Activated CD8-positive, alpha-beta memory T cell treated with anti-CD3 and anti-CD28 coated beads, Interleukin-2, amount 10 ng/mL, durations not matched to agents 7 days and 5 days (primary cell): ENCODE measurements around the gene RFNG. TPM values are rescaled to one million over a fixed set of nuclear protein-coding genes. Genes with fewer than 3 reads are reported as not detected.

ENCODE experiments used
- ATAC-seq: fragments of 150-1000 bp; cut with Tn5 transposase; one replicate; pipeline ENCODE4 v1.10.0; 2021; ENCODE audit warnings: moderate library complexity
- CTCF ChIA-PET: fragments of 350-600 bp; sonication (Branson Sonifier 250); formaldehyde crosslinking; loops from one replicate; lab custom pipeline; 2021; ENCODE audit warnings: antibody characterized with exemption; lab: Charles Lee
- DNase-seq: peaks from one replicate; pipeline ENCODE4 v3.0.0-alpha.2; 2020
- H3K27ac Mint-ChIP-seq: one replicate; pipeline ENCODE4 v1.8.0; 2021; ENCODE audit warnings: mild to moderate bottlenecking, mixed read lengths
- H3K27me3 Mint-ChIP-seq: one replicate; pipeline ENCODE4 v1.8.0; 2021; ENCODE audit warnings: mixed read lengths
- H3K36me3 Mint-ChIP-seq: one replicate; pipeline ENCODE4 v1.8.0; 2021; ENCODE audit warnings: mild to moderate bottlenecking, mixed read lengths
- H3K4me1 Mint-ChIP-seq: one replicate; pipeline ENCODE4 v1.8.0; 2021; ENCODE audit warnings: mixed read lengths
- H3K4me3 Mint-ChIP-seq: one replicate; pipeline ENCODE4 v1.8.0; 2021; ENCODE audit warnings: mild to moderate bottlenecking, moderate library complexity, mixed read lengths
- H3K9me3 Mint-ChIP-seq: one replicate; pipeline ENCODE4 v1.8.0; 2022; ENCODE audit warnings: low read depth, mixed read lengths
- total RNA-seq, 2 experiments: library from RNA; stranded (reverse); gene quantifications; one replicate each; pipeline ENCODE4 v1.2.3, GENCODE V29; 2021

Gene RFNG, protein sequence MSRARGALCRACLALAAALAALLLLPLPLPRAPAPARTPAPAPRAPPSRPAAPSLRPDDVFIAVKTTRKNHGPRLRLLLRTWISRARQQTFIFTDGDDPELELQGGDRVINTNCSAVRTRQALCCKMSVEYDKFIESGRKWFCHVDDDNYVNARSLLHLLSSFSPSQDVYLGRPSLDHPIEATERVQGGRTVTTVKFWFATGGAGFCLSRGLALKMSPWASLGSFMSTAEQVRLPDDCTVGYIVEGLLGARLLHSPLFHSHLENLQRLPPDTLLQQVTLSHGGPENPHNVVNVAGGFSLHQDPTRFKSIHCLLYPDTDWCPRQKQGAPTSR
- total RNA-seq: 10 to 100 TPM; 20.9 to 23.0 TPM

DNA sequence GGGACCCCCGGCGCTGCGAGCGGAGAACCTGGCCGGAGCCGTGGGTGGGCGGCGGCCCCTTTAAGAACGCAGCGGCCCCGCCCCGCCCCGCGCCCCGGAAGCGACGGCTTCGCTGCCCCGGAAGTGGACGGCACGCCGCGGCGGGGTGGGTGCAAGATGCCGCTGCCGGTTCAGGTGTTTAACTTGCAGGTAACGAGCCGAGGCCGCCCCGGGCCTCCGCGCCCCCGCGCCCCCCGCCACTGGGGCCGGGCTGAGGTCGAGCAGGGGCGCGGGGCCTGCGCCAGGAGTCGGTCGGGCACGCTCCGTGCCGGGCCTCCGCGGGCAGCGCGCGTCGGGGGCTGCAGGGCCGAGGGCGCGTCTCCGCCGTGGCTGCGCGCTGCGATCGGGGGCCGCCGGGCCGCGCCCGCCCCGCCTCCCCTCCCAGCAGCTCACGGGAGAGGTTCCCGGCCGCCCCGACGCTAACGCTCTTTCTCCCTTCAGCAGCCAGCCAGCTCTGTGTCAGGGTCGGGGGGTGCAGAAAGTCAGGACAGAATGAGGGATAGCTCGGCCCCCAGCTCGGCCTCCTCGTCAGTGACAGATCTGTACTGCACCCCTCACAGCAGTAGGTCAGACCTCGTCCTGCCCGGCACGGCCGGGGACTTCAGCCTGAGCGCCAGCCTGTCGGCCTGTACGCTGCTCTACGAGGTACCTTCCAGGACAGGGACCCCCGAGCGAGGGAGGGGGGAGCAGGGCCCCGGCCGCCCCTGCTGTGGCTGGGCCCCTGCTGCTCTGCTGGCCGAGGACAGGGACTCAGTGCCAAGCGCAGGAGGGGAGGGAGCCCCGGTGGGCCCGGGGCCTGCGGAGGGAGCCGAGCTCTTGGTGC lies at the start of gene RFNG, which contains the start of gene GPS1:
RFNG (minus strand) TSS at position 36 of the 862 bp plus-strand sequence. CDS start 45 bp downstream, outside the sequence.
GPS1 (plus strand) TSS at position 123 of the 862 bp plus-strand sequence; CDS start at position 157, 34 bp downstream.
- CTCF ChIA-PET: interaction anchor here (1.0 to 2.8 kb wide), 6 partner anchors 14 to 93 kb away, joined by 3 to 11 read pairs (median 4); partner anchors contain the start of genes CENPX, DCXR, LRRC45 and RAC3
- no peaks in the 10 kb centered on the region for H3K27me3 Mint-ChIP-seq
- H3K36me3 Mint-ChIP-seq: peaks cover 3% of the 10 kb centered on the region
- H3K4me3 Mint-ChIP-seq: peak within 1 kb of the TSS; percentile 83
- ATAC-seq (peak; percentile 96), DNase-seq (peak; percentile 87)
- H3K27ac Mint-ChIP-seq: peak within 1 kb of the TSS; percentile 78
- no peaks in the 10 kb centered on the region for H3K9me3 Mint-ChIP-seq
- peaks cover 28% of the 10 kb centered on the region for H3K4me1 Mint-ChIP-seq

DNA sequence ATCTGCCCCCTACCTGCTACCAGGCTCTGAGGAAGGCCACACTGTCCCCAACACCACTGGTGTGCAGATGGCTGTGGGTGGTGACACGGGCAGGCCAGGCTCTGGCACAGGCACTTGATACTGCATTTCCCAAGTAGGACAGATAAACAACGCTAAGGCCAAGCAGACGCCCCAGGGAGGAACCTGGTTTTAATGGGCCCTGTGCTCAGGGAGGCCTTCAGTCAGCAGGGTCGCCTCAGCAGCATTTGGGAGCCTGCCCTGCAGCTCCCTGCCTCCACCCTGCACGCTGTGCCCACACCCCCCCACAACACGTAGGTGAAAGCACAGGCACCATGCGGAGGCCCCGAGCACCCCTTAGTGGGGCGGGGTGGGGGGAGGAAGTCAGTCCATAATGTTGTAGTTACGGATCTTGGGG lies 49.7 kb upstream of the RFNG start:
- Mint-ChIP-seq H3K27ac (no peak overlapping the region), H3K36me3 (no peaks in the 10 kb centered on the region), H3K4me3 (no peak overlapping the region), H3K27me3 (no peaks in the 10 kb centered on the region), H3K4me1 (peaks cover 20% of the 10 kb centered on the region), H3K9me3 (no peaks in the 10 kb centered on the region)
- CTCF ChIA-PET: no interaction called here
- ATAC-seq (no peak), DNase-seq (no peak)

DNA sequence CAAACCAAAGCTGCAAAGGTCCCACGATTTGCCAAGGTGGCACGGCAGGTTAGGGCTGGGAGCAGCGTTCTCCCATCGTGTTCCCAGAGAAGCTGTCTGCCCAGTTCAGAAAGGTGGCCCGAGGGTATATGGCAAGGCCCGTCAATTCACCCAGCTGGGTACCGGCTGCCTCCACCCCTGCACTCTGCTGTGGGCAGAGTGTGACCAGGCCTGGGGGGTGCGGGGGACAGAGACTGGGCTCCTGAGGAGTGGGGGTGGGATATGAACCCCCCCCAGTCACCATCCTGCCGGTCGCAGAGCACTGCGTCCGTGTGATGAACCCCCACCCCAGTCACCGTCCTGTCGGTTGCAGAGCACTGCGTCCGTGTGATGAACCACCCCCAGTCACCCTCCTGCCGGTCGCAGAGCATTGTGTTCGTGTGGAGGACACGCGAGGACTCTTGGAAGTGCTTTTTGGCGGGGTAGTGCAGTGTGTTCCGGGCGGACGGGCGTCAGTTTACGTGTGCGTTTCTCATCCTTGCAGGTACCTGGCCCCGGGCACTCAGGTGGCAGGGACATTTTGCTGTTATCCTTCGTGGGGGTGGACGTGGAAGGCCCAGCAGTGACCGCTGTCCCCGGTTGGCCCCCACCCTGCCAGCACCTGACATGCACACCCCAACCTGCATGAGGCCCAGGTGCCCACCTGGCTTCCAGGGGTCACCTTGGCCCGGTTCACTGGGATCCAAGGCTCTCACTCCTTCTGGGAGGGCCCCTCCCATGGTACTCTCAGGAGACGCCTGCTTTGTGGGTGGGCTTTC lies 49.1 kb upstream of the RFNG start:
- H3K4me3 Mint-ChIP-seq: peak overlapping the region; percentile 76
- no peaks in the 10 kb centered on the region for H3K27me3 Mint-ChIP-seq
- H3K27ac Mint-ChIP-seq: peak overlapping the region; percentile 87
- no peaks in the 10 kb centered on the region for H3K9me3 Mint-ChIP-seq
- H3K36me3 Mint-ChIP-seq: peaks cover 1% of the 10 kb centered on the region
- DNase-seq (no peak), ATAC-seq (no peak)
- peaks cover 20% of the 10 kb centered on the region for H3K4me1 Mint-ChIP-seq
- CTCF ChIA-PET: interaction anchor here (1.0 to 1.4 kb wide), 2 partner anchors 70 to 71 kb away, joined by 3 read pairs; no protein-coding TSS in a partner anchor

DNA sequence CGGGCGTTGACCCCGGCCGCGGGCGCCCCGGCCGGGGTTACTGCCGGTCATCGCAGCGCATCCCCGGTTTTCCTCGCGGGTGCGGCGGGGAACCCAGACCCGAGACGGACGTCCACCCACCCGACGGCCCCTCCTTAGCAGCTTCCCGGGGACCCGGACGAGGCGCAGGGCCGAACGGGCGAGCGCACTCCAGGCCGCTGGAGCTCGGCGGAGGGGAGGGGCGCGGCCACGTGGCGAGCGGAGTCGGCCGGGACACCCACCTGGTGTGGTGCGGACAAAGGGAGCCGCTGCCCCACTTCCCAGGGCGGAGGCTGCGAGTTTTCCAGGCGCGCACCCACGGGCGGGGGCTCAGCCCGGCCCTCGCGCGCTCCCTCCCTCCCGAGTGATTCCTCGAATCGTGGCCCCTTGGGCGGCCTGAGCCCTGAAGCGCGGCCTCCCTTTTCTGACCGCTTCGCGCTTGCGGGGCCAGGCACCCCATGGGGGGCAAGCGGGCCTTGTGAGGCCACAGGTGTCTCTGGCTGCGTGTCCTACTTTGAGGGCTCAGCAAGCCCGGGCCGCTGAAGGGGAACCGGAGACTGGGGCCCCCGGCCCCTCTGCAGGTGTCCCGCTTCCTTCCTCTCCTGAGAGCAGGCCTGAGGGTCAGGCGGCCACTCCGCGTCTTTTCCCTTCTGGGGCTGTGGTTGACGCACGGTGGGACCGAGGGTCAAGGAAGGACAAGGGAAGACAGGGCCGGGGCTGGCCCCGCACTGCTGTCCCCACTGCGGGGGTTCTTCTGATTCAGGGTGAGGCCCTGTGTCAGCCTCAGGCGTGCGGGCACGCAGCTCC lies 47.5 kb upstream of the RFNG start:
- H3K27ac Mint-ChIP-seq: peak overlapping the region; percentile 87
- ATAC-seq (no peak), DNase-seq (no peak)
- H3K4me1 Mint-ChIP-seq: peaks cover 13% of the 10 kb centered on the region
- peaks cover 1% of the 10 kb centered on the region for H3K36me3 Mint-ChIP-seq
- peak overlapping the region; percentile 76 for H3K4me3 Mint-ChIP-seq
- CTCF ChIA-PET: interaction anchor here (1.0 to 1.8 kb wide), 6 partner anchors 8 to 79 kb away, joined by 3 to 12 read pairs (median 8); partner anchors contain the start of gene DCXR
- H3K27me3 Mint-ChIP-seq: no peaks in the 10 kb centered on the region
- H3K9me3 Mint-ChIP-seq: no peaks in the 10 kb centered on the region

DNA sequence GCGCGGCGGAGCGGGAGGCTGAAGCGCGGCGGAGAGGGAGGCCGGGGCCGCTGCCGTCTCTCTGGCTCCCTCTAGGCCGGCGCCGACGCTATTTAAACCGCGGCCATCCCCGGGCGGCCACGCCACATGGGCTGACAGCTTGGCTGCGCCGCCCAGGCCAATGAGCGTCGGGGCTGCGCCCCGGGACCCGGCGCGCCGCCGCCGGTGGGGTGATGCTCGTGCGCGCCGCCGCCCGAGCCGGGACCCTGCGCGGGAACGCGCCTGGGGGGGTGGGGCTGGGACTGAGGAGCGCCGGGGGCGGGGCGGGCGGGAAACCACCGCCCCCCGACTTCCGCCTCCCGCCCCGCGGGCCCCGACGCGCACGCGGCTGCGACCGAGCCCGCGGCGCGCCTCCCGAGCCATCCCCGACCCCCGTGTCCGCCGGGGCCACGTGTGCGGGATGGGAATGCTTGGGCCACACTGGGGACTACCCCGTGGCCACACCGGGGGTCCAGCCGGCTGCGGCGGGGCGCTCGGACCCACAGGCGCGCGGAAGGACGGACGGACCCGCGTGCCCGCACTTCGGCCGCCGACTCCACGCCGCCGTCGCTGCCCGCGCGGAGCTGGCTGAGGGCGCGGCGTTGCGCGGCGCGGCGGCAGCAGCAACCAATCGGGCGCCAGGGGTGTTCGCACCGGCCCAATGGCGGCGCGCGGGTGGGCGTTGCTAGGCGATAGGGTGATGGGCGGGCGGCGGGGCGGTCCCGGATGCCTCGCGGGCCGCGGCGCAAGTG lies 46.7 kb upstream of the RFNG start, which contains the start of gene FASN:
FASN (minus strand) TSS at position 68 of the 770 bp plus-strand sequence. CDS start 1,791 bp downstream, outside the sequence.
- CTCF ChIA-PET: interaction anchor here (1.0 to 1.8 kb wide), 6 partner anchors 8 to 79 kb away, joined by 3 to 12 read pairs (median 8); partner anchors contain the start of gene DCXR
- H3K4me3 Mint-ChIP-seq: peak within 1 kb of the TSS; percentile 76
- no peaks in the 10 kb centered on the region for H3K9me3 Mint-ChIP-seq
- peaks cover 13% of the 10 kb centered on the region for H3K4me1 Mint-ChIP-seq
- H3K27me3 Mint-ChIP-seq: no peaks in the 10 kb centered on the region
- DNase-seq (peak; percentile 95), ATAC-seq (peak; percentile 80)
- H3K36me3 Mint-ChIP-seq: peaks cover 2% of the 10 kb centered on the region
- H3K27ac Mint-ChIP-seq: peak within 1 kb of the TSS; percentile 49

DNA sequence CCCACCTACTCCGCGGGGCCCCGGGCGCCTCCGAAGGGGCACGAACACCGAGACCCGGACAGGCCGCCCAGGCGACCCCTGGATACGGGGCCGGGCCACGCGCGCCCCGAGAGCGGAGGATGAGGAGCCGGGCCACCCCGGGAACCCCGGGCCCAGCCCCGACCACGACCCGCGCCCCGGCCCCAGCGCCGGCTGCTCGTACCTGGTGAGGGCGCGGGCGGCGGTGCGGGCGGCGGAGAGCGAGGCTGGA lies 46.2 kb upstream of the RFNG start:
- Mint-ChIP-seq H3K27me3 (no peaks in the 10 kb centered on the region), H3K9me3 (no peaks in the 10 kb centered on the region), H3K4me3 (peak overlapping the region; percentile 58), H3K36me3 (peaks cover 5% of the 10 kb centered on the region), H3K27ac (peak overlapping the region; percentile 49), H3K4me1 (peaks cover 13% of the 10 kb centered on the region)
- ATAC-seq (no peak), DNase-seq (no peak)
- CTCF ChIA-PET: interaction anchor here (1.0 to 1.8 kb wide), 4 partner anchors 9 to 78 kb away, joined by 3 to 12 read pairs (median 9); partner anchors contain the start of gene DCXR

DNA sequence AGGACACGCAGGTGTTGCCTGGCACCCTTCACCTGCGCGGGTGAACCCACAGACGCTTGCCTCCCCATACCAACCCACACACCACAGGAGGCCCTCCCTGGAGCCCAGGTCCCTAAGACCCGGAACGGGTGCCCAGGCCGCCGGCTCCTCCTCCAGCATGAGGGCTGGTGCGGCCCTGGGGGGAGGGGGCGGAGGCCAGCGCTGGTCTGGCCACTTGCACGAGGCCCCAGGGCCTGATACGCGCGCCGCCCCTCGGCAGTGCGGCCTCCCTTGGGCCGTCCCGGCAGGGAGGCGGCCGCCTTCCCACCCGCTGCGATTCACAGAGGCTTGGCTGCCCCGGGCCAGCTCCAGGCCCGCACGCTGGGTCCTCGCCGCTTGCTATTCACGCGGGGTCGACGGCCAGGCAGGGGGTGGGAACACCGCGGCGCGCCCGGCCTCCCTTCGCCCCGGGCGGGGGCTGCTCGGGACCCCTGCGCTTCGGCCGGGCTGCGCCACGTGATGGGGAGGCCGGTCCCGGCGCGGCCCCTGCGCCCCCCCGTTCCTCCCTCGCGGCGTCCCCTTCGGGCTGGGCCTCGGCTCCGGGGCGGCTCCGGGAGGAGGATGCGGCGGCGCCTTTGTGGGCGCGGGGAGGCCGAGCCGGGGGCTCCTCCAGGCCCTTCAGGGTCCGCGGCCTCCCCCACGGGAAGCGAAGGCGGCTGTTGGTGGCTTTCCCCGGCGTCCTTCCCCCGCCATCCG lies 45.7 kb upstream of the RFNG start:
- Mint-ChIP-seq H3K4me3 (peak overlapping the region; percentile 69), H3K27ac (no peak overlapping the region)
- peak; percentile 2 for ATAC-seq

DNA sequence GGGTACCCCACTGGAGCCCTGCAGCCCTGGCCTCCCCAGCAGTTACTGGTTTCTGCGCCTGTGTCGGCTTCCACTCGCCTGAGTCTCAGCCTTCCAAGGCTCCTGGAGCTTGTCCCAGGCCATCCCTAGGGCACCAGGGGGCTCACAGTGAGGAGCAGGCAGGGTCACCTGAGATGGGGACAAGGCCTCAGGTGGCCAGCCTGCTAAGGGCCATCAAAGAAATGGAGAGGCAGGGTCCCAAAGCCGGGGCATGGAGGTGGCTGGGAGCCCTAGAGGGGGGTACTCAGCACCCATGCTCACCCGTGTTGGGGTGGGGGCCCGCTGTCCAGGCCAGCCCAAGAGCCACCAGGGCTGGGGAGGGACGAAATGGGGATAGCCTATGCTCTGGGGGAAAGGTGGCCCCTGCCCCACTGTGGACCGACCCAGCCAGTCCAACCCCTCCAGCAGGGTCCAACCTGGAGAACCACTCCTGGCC lies 45.1 kb upstream of the RFNG start:
- no peak for ATAC-seq
- Mint-ChIP-seq H3K4me3 (peak overlapping the region; percentile 69), H3K4me1 (peaks cover 13% of the 10 kb centered on the region), H3K27me3 (no peaks in the 10 kb centered on the region), H3K27ac (no peak overlapping the region), H3K9me3 (no peaks in the 10 kb centered on the region), H3K36me3 (peaks cover 7% of the 10 kb centered on the region)
- no peak for DNase-seq
- CTCF ChIA-PET: no interaction called here

More for the DNA sequence above, 45.7 kb upstream of the RFNG start:
- CTCF ChIA-PET: interaction anchor here (1.0 to 1.8 kb wide), 3 partner anchors 9 to 59 kb away, joined by 3 to 12 read pairs (median 9); partner anchors contain the start of gene DCXR
- DNase-seq: peak; percentile 56
- peaks cover 5% of the 10 kb centered on the region for H3K36me3 Mint-ChIP-seq
- no peaks in the 10 kb centered on the region for H3K27me3 Mint-ChIP-seq
- peaks cover 13% of the 10 kb centered on the region for H3K4me1 Mint-ChIP-seq
- H3K9me3 Mint-ChIP-seq: no peaks in the 10 kb centered on the region

DNA sequence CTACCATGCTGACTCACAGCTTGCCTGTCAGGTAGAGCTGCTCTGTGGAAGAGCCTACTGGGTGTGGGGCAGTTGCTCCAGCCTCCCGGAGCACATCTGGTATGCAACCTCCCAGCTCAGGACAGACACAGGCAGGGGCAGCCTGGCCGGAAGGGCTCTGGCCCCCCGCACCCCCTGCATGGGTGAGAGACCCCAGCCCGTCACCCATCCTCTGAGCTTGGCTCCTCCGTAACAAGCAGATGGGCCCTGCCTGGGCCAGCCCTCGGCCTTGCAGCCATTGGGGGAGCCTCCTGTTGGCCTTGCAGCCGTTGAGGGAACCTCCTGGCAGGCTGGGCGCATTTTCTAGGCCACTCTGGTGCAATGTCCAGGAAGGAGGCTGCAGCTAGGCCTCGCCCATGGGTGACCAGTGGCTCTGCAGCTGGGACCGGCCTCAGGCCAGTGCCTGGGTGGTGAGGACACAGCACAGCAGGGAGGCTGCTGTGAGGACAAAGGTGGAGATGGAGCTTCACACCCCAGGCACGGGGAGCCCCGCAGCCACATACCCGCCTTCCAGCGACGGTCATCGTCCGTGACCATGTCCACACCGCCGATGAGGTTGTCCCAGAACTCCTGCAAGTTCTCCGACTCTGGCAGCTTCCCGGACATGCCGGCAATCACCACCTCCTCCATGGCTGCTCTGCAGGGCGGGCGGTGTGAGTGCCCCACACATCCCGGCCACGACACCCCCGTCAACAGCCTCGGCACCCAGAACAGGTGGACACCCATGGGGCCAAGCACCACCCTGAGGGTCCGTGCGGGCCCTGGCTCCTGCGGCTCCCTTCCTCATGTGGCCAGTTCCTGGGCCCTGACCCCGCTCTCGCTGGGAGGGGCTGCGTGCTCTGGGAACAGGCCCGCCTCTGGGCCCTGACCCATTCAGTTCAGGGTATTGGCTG lies 44.4 kb upstream of the RFNG start:
- CTCF ChIA-PET: no interaction called here
- H3K27ac Mint-ChIP-seq: no peak overlapping the region

More for the DNA sequence above, 44.4 kb upstream of the RFNG start:
- no peaks in the 10 kb centered on the region for H3K27me3 Mint-ChIP-seq
- no peak for ATAC-seq
- H3K4me1 Mint-ChIP-seq: peaks cover 13% of the 10 kb centered on the region
- no peaks in the 10 kb centered on the region for H3K9me3 Mint-ChIP-seq
- H3K36me3 Mint-ChIP-seq: peaks cover 8% of the 10 kb centered on the region
- peak overlapping the region; percentile 41 for H3K4me3 Mint-ChIP-seq
- DNase-seq: no peak
